ENCODE measurements around the gene DOCK1.

The DOCK1 gene

GRCh38 chr10:127354255-127354654 lies 449.0 kb downstream of the DOCK1 start:
- no peak for DNase-seq (ENCODE audit: low read depth, low spot score)

DNA sequence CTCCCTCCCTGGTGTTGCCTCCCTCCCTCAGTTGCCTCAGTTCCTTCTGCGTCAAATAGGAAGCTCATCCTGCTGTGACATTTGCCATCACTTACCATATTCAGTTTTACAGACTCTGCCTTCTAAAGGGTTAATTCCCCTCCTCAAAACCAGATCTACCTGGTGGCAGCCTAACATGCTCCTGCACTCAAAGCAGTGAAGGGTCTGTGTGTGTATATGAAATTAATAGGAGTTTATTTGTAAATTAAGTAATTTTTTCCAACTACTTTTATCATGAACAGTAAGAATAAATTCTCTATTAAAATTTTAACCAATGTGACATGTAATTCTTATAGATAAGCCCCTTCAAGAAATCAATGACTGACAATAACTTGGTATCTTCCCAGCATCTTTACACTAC lies 449.8 kb downstream of the DOCK1 start:
- DNase-seq (ENCODE audit: low read depth, low spot score): no peak

DNA sequence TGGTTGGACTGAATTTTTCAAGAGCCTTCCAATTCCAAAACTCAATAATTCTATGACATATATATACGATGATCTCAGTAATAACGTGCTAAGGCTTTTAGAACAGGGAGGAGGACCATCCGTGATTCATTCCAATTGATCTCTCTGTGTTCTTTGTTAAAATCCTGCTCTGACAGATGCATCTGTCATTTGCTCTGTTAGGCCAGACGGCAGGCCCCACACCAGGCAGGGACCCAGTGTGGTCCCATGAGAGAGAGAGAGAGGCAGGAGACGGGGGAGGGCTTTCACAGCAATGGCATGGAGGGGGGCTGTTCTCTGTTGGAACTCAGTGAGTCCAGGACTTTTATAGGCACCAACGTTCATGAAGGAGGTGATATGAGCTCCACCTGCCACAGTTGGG lies 451.1 kb downstream of the DOCK1 start:
- no peak for DNase-seq (ENCODE audit: low read depth, low spot score)

DNA sequence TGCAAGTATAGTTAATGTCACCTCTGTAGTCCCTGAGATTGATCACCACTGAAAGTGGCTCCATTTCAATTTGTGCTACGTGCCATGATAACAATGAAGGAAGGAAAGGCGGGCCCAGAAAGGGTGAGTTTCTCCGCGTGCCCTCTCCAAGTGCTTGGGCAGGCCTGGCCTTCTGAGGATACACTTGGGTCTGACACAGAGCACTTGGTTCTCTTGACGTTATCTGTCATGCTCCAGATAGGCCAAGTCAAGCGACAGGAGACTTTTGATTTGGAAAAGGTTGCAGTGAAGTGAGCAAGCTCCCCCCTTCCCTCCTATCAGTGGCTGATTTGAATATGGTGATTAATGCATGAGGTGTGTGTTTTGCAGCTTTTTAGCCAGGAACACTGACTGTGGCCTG lies 452.0 kb downstream of the DOCK1 start:
- no peak for DNase-seq (ENCODE audit: low read depth, low spot score)

- no peak for DNase-seq (ENCODE audit: low read depth, low spot score)
Observed at GRCh38 chr10:127358337-127358736, 453.1 kb downstream of the DOCK1 start.

DNA sequence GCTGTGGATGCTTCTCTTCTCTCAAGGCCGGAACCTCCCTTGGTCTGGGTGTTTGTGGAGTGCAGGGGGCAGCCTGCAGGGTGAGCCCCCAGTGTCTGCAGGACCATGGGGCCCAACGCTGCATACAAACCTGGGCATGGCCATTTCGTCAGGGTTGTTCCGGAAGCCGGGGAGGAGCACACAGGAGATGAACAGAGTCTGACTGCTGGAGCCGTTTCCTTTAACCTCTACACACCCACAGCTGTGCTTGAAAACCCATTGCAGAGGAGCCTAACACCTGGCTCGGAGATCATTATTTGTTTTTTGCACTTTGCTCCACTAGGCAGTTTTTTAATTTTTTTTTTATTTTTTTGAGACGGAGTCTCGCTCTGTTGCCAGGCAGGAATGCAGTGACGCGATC lies 458.8 kb downstream of the DOCK1 start:
- no peak for DNase-seq (ENCODE audit: low read depth, low spot score)

GRCh38 chr10:127368101-127368500 lies 462.9 kb downstream of the DOCK1 start:
- DNase-seq (ENCODE audit: low read depth, low spot score): no peak

DNA sequence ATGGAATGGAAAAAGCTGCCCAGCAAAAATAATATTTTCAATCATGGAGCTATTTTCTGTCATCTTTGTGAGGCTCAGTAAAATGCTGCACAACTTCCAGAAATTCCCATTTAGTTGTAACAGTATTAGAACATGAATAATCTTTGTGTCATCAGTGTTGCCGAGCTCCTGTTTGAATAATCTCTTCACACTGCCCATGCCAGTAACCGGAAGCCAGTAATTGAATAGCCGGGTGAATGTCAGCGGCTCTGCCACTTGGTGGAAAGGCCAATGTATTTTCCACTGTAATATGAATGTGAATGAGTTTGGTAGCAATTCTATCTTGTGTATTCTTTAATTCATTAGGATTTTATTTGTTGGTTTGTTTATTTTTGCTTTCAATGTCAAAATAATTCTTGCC lies 463.7 kb downstream of the DOCK1 start:
- DNase-seq (ENCODE audit: low read depth, low spot score): no peak

DNA sequence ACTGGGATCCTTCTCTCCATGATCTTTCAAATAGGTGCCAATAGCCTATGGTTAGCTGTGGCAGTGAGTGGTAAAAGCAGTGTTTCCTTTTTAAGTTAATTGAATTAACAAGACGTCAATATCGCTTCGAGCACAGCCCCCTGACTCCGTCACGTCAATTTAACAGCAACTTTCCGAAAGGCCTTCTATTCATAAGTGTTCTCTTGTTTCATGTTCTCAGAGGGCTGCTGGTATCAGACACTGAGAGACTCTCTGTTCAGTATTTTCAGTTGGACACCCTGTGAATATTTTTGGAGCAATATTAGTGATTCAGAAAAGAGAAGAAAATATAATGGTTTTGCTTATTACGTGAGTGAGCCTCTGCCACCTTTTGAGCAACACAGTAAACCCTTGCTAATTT lies 465.4 kb downstream of the DOCK1 start:
- no peak for DNase-seq (ENCODE audit: low read depth, low spot score)

DNA sequence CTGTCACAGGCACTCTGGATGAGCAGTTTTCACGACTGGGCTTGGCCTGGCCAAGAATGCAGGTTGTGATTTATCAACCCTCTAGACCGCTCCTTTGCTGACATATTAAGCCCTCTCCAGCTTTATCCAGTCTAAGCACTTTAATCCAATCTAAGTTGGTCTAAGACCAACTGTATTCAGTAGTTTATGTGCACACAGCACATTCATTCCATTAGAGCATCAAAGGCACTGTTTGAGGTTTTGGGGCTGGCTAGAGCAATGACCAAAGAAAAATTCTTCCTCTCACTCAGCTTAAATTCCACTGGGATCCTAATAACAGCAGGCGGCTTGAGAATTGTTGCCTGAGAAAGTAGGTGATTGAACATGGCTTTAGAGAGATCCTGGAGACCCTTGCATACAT lies 467.1 kb downstream of the DOCK1 start:
- no peak for DNase-seq (ENCODE audit: low read depth, low spot score)

DNA sequence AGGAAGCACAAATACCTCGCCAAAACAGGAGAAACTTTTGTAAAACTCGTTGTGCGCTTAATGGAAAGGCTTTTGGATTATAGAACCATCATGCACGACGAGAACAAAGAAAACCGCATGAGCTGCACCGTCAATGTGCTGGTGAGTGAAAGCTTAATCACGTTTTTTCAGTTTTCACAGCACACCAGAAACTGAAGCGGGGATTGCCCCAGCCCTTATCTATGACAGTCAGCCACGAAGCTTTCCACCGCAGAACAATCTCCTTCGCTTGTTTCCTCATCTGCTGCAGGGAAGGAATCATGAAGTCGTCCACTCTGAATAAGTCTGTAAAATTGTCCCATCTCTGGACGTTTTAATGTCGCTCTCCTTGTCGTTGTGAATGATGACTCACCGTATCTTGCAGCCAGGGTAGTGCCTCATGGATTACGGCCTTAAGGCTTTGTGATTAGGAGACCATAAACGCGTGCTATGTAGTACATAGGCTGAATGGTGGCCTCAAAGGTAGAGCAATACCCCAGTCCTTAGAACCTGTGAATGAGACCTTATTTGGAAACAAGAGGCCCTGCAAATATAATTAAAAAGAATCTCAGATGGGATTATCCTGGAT lies 468.9 kb downstream of the DOCK1 start:
- DNase-seq (ENCODE audit: low read depth, low spot score): no peak

GRCh38 chr10:127374901-127375300 lies 469.7 kb downstream of the DOCK1 start:
- no peak for DNase-seq (ENCODE audit: low read depth, low spot score)

DNA sequence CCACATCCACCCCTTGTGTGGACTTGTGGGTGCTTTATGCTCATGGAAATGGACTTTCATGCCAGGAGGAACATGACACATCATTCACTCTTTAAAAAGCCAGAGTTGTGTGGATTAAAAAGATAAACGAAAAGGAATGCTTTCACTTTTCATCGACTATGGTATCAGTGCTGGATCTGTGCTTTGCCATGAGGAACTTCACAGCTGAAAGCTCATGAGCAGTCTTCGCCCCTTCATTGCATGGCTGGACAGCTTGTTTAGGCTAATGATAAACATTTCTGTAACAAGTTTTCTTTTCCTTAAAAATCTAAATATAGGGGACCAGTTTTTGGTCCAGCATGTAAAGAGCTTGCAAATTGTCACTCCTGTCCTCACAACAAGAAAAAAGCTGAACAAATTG lies 470.2 kb downstream of the DOCK1 start:
- DNase-seq (ENCODE audit: low read depth, low spot score): no peak

DNA sequence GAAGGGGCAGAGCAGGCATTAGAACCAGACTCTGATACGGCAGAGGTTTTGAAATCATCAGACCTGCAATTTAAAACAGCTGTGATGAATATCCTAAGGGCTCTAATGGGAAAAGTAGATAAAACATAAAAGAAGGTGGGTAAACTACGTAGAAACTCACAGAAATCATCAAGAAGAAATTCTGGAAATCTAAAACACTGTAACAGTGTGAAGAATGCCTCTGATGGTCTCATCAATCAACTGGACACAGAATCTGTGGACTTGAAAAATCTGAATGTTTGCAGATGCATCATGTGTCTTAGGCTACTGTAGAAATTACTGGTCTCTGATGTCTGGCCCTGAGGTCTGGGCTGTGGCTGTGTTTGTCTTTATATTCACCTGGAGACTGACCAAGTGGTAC lies 470.8 kb downstream of the DOCK1 start:
- no peak for DNase-seq (ENCODE audit: low read depth, low spot score)

GRCh38 chr10:127378628-127379027 lies 473.4 kb downstream of the DOCK1 start:
- DNase-seq (ENCODE audit: low read depth, low spot score): no peak

DNA sequence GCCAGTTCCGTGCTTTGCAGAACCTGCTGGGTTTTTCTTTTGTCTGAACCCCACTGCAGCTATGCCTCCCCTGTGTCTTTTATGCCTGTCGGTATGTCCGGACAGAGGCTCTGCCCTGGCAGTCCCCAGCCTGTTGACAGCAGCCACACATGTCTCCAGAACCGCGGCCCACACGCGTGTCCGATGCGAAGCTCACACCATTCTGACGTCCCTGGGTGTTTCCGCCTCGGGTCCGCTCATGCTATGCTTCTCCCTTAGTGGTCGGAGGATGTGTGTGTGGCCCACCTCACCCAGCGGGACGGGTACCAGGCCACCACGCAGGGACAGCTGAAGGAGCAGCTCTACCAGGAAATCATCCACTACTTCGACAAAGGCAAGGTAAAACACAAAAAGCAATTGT lies 479.3 kb downstream of the DOCK1 start:
- DNase-seq (ENCODE audit: low read depth, low spot score): no peak

DNA sequence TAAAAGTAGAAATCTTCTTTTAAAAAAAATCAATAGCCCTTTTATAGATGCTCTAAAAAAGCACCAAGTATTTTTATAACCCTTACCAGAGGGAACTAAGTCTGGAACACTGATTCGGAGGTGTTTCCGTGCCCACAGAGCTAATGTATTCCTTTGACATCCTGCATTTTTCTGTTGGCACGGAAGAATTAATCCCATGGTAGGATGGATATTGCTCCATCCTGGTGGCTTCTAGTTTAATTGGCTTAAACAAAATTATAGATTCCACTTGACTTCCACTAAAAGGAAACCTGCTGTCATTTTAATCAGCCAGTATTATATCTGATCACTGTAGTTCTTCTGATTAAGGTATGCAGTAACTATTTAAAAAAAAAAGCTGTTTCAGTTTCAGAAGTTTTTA lies 479.8 kb downstream of the DOCK1 start:
- no peak for DNase-seq (ENCODE audit: low read depth, low spot score)

GRCh38 chr10:127386606-127387327 lies 481.5 kb downstream of the DOCK1 start:
- DNase-seq (ENCODE audit: low read depth, low spot score): no peak

GRCh38 chr10:127391875-127392274 lies 486.6 kb downstream of the DOCK1 start:
- no peak for DNase-seq (ENCODE audit: low read depth, low spot score)

DNA sequence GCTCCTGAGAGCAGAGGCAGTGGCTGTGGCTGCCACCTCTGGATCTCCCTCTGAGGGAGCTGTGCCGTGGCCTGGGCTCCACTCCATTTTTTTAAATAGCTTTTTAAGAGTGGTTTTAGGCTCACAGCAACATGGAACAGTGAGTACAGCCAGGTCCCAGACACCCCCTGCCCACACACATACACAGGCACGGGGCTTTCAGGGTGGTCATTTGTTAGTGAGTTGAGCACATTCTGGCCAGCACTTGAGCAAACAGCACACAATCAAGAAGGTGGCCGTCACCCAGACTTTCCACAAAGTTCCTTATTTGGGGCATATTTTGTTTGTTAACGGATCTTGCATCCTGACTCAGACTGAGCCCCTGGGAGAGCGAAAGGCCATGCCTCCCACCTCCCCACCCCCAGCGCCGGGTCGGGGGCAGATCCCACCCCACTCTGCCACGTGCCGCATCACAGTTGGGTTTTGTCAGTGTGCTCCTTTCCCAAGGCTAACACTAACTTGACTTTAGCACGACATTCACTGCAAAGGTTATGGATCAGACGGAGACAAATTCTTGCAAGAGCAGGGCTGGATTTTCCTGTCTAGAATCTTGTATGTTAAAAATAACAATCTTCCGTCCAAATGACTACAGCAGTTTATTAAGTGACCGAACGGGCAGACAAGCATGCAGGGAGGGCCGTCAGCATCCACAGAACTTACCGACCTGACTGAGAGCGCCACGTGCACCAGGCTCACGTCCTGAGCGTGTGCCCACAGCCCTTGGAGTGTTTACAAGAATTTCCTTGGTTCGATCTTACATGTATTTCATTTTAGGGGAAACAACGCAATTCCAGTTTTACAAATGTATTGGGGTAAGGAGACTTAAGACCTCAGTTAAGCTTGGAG lies 487.4 kb downstream of the DOCK1 start:
- DNase-seq (ENCODE audit: low read depth, low spot score): no peak

- DNase-seq (ENCODE audit: low read depth, low spot score): peak; percentile 29
Observed at GRCh38 chr10:127398140-127398970, 493.1 kb downstream of the DOCK1 start.

DNA sequence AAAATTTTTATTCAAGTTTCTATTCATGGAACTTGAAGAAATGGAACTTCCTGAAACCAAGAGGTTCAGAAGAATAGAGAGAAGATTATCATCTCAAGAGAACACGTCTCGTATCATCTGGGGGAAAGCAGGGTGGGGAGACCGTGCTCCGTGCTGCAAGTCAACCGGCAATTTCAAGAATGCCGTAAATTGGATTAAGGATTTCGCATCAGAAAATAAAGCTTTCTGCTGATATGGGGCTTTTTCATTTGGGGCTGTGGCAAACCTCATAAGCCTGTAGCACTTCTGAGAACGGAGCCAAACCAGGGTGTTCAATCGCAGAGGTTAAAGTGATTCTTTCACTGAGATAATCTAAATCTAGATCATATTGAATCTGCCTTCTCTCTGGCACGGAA lies 493.7 kb downstream of the DOCK1 start:
- DNase-seq (ENCODE audit: low read depth, low spot score): no peak
